Measurements from ENCODE around the gene SLC8A1.

GRCh38 chr2:40488927-40489677 is 37.2 kb upstream of the SLC8A1 start:
- TF ChIP-seq CTCF (IDR thresholded peaks at IDR 0.05) = no peak
- no peak for TF ChIP-seq EP300 (IDR thresholded peaks at IDR 0.05)
